ENCODE results near the gene YY1AP1.

DNA sequence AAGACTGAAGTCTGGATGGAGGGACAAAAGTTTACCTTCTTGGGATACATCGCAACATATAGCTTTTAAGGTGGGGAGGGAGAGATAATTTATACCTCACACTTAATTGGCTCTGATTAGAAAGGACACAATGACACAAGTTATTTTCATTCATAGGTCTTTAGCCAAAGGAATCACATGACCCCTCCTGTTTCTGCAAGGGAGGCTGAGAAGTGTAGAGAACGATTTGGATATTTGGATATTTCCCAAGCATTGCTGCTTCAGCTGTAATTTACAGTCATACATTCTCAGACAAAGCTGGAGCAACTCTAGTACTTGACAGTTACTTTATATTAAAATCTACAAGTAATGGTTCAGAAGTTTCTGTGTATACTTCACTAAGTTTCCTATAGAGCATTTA lies 24.5 kb upstream of the YY1AP1 start:
- TF ChIP-seq POLR2A (IDR thresholded peaks at IDR 0.05) = no peak
- TF ChIP-seq, protein P1, sequence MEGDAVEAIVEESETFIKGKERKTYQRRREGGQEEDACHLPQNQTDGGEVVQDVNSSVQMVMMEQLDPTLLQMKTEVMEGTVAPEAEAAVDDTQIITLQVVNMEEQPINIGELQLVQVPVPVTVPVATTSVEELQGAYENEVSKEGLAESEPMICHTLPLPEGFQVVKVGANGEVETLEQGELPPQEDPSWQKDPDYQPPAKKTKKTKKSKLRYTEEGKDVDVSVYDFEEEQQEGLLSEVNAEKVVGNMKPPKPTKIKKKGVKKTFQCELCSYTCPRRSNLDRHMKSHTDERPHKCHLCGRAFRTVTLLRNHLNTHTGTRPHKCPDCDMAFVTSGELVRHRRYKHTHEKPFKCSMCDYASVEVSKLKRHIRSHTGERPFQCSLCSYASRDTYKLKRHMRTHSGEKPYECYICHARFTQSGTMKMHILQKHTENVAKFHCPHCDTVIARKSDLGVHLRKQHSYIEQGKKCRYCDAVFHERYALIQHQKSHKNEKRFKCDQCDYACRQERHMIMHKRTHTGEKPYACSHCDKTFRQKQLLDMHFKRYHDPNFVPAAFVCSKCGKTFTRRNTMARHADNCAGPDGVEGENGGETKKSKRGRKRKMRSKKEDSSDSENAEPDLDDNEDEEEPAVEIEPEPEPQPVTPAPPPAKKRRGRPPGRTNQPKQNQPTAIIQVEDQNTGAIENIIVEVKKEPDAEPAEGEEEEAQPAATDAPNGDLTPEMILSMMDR (IDR thresholded peaks at IDR 0.05) = no peak

Data from right lobe of liver (tissue), 4 donors.